Measurements from ENCODE around the gene CEL.

- TF ChIP-seq POLR2A (IDR thresholded peaks at IDR 0.05) = peak in 1 of 3 donors; percentile 44
- peak in 4 of 7 experiments; percentile 0 to 26 (median 20) for TF ChIP-seq CTCF (IDR thresholded peaks at IDR 0.05)
These were observed 5.2 kb downstream of the CEL start for GRCh38 chr9:133067006-133067405.
